Liver (tissue), 9 donors: ENCODE measurements around the gene CNTD1. TPM values are rescaled to one million over a fixed set of nuclear protein-coding genes. Genes with fewer than 3 reads are reported as not detected.
"Not testable (repeated sequence)": the region's sequence is repeated elsewhere in the genome, so short reads cannot be mapped to it uniquely, and the experiment has no call there.

Experiments used
- DNase-seq: peaks from one replicate; pipeline ENCODE4 v3.0.0-alpha.2; 2017; ENCODE audit warnings: low spot score
- H3K27ac ChIP-seq, 2 donors: one replicate each; pipeline ENCODE4 v1.7.0; 2013; ENCODE audit warnings: inconsistent platforms in 2 of 2, low read length in 2 of 2, control low read depth in 1 of 2, low read depth in 1 of 2, mild to moderate bottlenecking in 1 of 2
- H3K27me3 ChIP-seq, 4 donors: one replicate each; pipeline versions ENCODE4 v1.6.1 to v1.7.0; 2013; ENCODE audit warnings: low read length in 3 of 4, inconsistent platforms in 1 of 4, mild to moderate bottlenecking in 1 of 4, moderate library complexity in 1 of 4; ENCODE audit not compliant: control insufficient read depth in 4 of 4, insufficient read depth in 4 of 4
- H3K36me3 ChIP-seq, 4 donors: one replicate each; pipeline versions ENCODE4 v1.6.1 to v1.7.0; 2013; ENCODE audit warnings: low read length in 3 of 4, mild to moderate bottlenecking in 3 of 4, low read depth in 1 of 4, moderate library complexity in 1 of 4; ENCODE audit not compliant: control insufficient read depth in 4 of 4, insufficient read depth in 3 of 4
- H3K4me1 ChIP-seq, 4 donors: one replicate each; pipeline versions ENCODE4 v1.6.1 to v1.7.0; 2013; ENCODE audit warnings: low read length in 3 of 4, mild to moderate bottlenecking in 3 of 4, moderate library complexity in 1 of 4; ENCODE audit not compliant: control insufficient read depth in 4 of 4, insufficient read depth in 4 of 4
- H3K4me3 ChIP-seq, 3 donors: one replicate each; pipeline versions ENCODE4 v1.6.1 to v1.7.0; 2013; ENCODE audit warnings: low read length in 3 of 3, control low read depth in 1 of 3, low read depth in 1 of 3, mild to moderate bottlenecking in 1 of 3
- H3K9ac ChIP-seq, 2 donors: one replicate each; pipeline ENCODE4 v1.7.0; 2013; ENCODE audit warnings: low read length in 2 of 2, mild to moderate bottlenecking in 2 of 2, moderate library complexity in 2 of 2, control low read depth in 1 of 2, low read depth in 1 of 2
- H3K9me3 ChIP-seq, 4 donors: one replicate each; pipeline versions ENCODE4 v1.6.1 to v1.7.0; 2013; ENCODE audit warnings: low read length in 3 of 4; ENCODE audit not compliant: control insufficient read depth in 4 of 4
- CTCF ChIP-seq: fragments of 150-350 bp; IDR thresholded peaks from 2 replicates; pipeline ENCODE4 v1.5.1; 2017; ENCODE audit warnings: improper control_type of control experiment, low read depth, low read length; ENCODE audit not compliant: missing input control
- FOXA1 ChIP-seq: IDR thresholded peaks from 2 replicates; pipeline ENCODE4 v1.6.1; 2016; ENCODE audit warnings: antibody characterized with exemption
- FOXA2 ChIP-seq: IDR thresholded peaks from 2 replicates; pipeline ENCODE4 v1.6.1; 2016; ENCODE audit warnings: antibody characterized with exemption
- GABPA ChIP-seq, 2 donors: IDR thresholded peaks in 1 of 2; conservative IDR thresholded peaks in 1 of 2; 2 replicates each; pipeline ENCODE4 v1.6.1; 2016; ENCODE audit warnings: antibody characterized with exemption in 2 of 2, mild to moderate bottlenecking in 1 of 2, moderate library complexity in 1 of 2
- HNF4A ChIP-seq, 2 donors: conservative IDR thresholded peaks; 2 replicates each; pipeline ENCODE4 v1.6.1; 2016; ENCODE audit warnings: antibody characterized with exemption in 2 of 2, mild to moderate bottlenecking in 2 of 2
- JUND ChIP-seq, 2 donors: IDR thresholded peaks; 2 replicates each; pipeline ENCODE4 v1.6.1; 2016; ENCODE audit warnings: antibody characterized with exemption in 2 of 2
- MAX ChIP-seq: IDR thresholded peaks from 2 replicates; pipeline ENCODE4 v1.6.1; 2016; ENCODE audit warnings: antibody characterized with exemption
- NR2F2 ChIP-seq: IDR thresholded peaks from 2 replicates; pipeline ENCODE4 v1.6.1; 2016; ENCODE audit warnings: antibody characterized with exemption
- RAD21 ChIP-seq, 2 donors: IDR thresholded peaks; 2 replicates each; pipeline ENCODE4 v1.6.1; 2016; ENCODE audit warnings: antibody characterized with exemption in 2 of 2, mild to moderate bottlenecking in 2 of 2
- RXRA ChIP-seq, 2 donors: IDR thresholded peaks; 2 replicates each; pipeline ENCODE4 v1.6.1; 2017 to 2018; ENCODE audit warnings: antibody characterized with exemption in 2 of 2, mild to moderate bottlenecking in 1 of 2
- SP1 ChIP-seq: IDR thresholded peaks from 2 replicates; pipeline ENCODE4 v1.6.1; 2018; ENCODE audit warnings: antibody characterized with exemption, mild to moderate bottlenecking
- TAF1 ChIP-seq: conservative IDR thresholded peaks from 2 replicates; pipeline ENCODE4 v1.6.1; 2016; ENCODE audit warnings: antibody characterized with exemption, mild to moderate bottlenecking
- YY1 ChIP-seq: IDR thresholded peaks from 2 replicates; pipeline ENCODE4 v1.6.1; 2016; ENCODE audit warnings: antibody characterized with exemption, mild to moderate bottlenecking
- ZBTB33 ChIP-seq: IDR thresholded peaks from 2 replicates; pipeline ENCODE4 v1.6.1; 2016; ENCODE audit warnings: antibody characterized with exemption
- WGBS: extraction: QIAGEN DNeasy Blood & Tissue Kit; methylation state at CpG from one replicate; pipeline ENCODE4 v1.1.7; 2013; 5-methylcytosine and 5-hydroxymethylcytosine counted together
- polyA plus RNA-seq, 2 donors: library from polyadenylated mRNA; stranded (reverse) in 1 of 2; unstranded in 1 of 2; fragments of 200-250 nt in 1 of 2; fragments of >200 nt in 1 of 2; fragmentation: Nextera tagmentation in 1 of 2; extraction: Ambion mirVana in 1 of 2; gene quantifications; one replicate each; pipeline versions ENCODE4 v1.2.1 to v1.2.3, GENCODE V29; 2013 to 2015
- total RNA-seq, 2 donors: library from RNA; depleted of rRNA; stranded (reverse); fragments of >200 nt; gene quantifications; one replicate each; pipeline ENCODE4 v1.2.3, GENCODE V29; 2014
- donor health status: healthy.
- donor health status: healthy.
- donor health status: healthy.
- donor health status: healthy.
- donor health status: healthy.

Gene CNTD1
- total and polyA plus RNA-seq, 4 donors = 0.28 to 0.93 (median 0.89) TPM; not detected in 1

- TF ChIP-seq CTCF = no peak
Measured at GRCh38 chr17:42767512-42767911, 31.1 kb upstream of the CNTD1 start (continued).

- H3K27ac ChIP-seq, H3K9ac ChIP-seq, H3K4me1 ChIP-seq, H3K36me3 ChIP-seq, H3K9me3 ChIP-seq, H3K27me3 ChIP-seq, H3K4me3 ChIP-seq, DNase-seq: not testable (repeated sequence)
- WGBS = 80% methylated on average over 9 of the region's 9 CpGs
Measured at GRCh38 chr17:42768006-42768405, 30.7 kb upstream of the CNTD1 start.

GRCh38 chr17:42769964-42770363 is 28.7 kb upstream of the CNTD1 start:
- DNase-seq, H3K4me3 ChIP-seq, H3K9ac ChIP-seq, H3K27ac ChIP-seq, H3K9me3 ChIP-seq, H3K27me3 ChIP-seq, H3K36me3 ChIP-seq: not testable (repeated sequence)
- peaks cover 2 to 11% (median 10%) of the 10 kb centered on the region in 4 donors for H3K4me1 ChIP-seq
- WGBS = 74% methylated on average over 10 of the region's 10 CpGs

- Histone ChIP-seq H3K4me3 (peak overlapping the region; percentile 73 to 95 (median 94)), H3K4me1 (peaks cover 0 to 14% (median 10%) of the 10 kb centered on the region in 4 donors), H3K27ac (peak overlapping the region; percentile 65 to 75), H3K27me3 (no peaks in the 10 kb centered on the region), H3K9me3 (no peaks in the 10 kb centered on the region), H3K36me3 (peaks cover 0 to 23% (median 11%) of the 10 kb centered on the region in 4 donors), H3K9ac (peak overlapping the region in 1 of 2 donors; percentile 91)
- TF ChIP-seq TAF1 (peak; percentile 21), NR2F2 (peak; percentile 71), RXRA (IDR thresholded peaks at IDR 0.05) (no peak)
- 6% methylated on average over 3 of the region's 3 CpGs for WGBS
- DNase-seq = no peak
Measured at GRCh38 chr17:42772945-42773289, 25.7 kb upstream of the CNTD1 start.

GRCh38 chr17:42773290-42774035 is 25.2 kb upstream of the CNTD1 start, which contains the start of gene VPS25:
Gene VPS25 (plus strand): TSS chr17:42773449. CDS start chr17:42773476, 27 bp downstream.
- H3K27me3 ChIP-seq = no peaks in the 10 kb centered on the region
- 1% methylated on average over 39 of the region's 39 CpGs for WGBS
- peak within 1 kb of the TSS; percentile 65 to 75 for H3K27ac ChIP-seq
- peaks cover under 1 to 28% (median 13%) of the 10 kb centered on the region in 4 donors for H3K36me3 ChIP-seq
- H3K4me3 ChIP-seq = peak within 1 kb of the TSS; percentile 73 to 95 (median 94)
- peak; percentile 82 for DNase-seq
- H3K4me1 ChIP-seq = peaks cover 0 to 14% (median 10%) of the 10 kb centered on the region in 4 donors
- peak within 1 kb of the TSS; percentile 76 to 91 for H3K9ac ChIP-seq
- no peaks in the 10 kb centered on the region for H3K9me3 ChIP-seq
- TF ChIP-seq FOXA2 (no peak), CTCF (no peak), GABPA (IDR thresholded peaks at IDR 0.05 in 1 of 2, conservative IDR thresholded peaks at IDR 0.05 in 1 of 2) (peak; percentile 96 to 98), YY1 (peak; percentile 73), RAD21 (IDR thresholded peaks at IDR 0.05) (peak; percentile 46 to 64), ZBTB33 (no peak), MAX (peak; percentile 88), FOXA1 (no peak), JUND (IDR thresholded peaks at IDR 0.05) (no peak), HNF4A (conservative IDR thresholded peaks at IDR 0.05) (peak in 1 of 2 donors; percentile 13), SP1 (peak; percentile 49), NR2F2 (peak; percentile 4), RXRA (IDR thresholded peaks at IDR 0.05) (peak; percentile 24 to 60)
